Measurements from ENCODE around the gene PRPF6.
"Not testable (repeated sequence)": the region's sequence is repeated elsewhere in the genome, so short reads cannot be mapped to it uniquely, and the experiment has no call there.

Gene PRPF6

DNA sequence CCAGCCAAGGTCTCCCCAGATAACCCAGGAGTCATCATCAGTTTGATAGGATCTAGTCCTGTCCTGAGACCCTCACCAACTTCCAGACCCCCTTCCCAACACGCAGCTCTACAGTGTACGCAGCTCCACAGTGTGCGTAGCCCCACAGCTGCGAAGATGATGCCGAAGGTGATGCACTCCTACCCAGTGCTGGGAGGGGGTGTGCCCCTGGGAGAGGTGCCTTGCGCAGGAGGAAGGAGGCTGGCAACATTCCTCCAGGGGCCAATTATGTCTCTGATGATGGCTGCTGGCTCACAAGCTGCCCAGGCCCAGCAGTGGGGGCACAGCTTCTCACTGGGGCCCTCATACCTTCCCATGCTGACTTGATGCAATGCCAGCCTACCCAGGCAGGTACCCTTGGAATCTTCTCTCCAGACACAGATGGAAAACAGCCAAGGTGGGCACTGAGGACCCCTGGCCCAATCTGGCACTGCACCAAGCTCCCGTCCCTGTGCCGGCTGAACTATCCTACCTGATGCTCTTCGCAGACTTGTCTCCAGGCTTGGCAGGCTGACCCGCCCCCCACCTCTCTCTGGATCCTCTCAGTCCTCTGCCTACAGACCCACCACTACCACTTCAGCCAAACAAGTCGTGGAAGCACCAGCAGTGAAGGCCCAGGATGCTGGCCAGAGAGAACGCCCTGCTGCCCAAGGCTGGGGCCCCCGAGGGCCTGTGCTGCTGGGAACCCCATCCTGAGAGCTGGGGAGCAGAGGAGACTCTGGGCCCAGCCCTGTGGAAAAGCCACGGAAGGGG is 12.6 kb upstream of the PRPF6 start:
- no peak for DNase-seq (ENCODE audit: low spot score)
- H3K4me3 ChIP-seq: peak overlapping the region; percentile 81
- peak overlapping the region; percentile 65 to 76 for H3K27ac ChIP-seq
- no peak for TF ChIP-seq CTCF (IDR thresholded peaks at IDR 0.05)

DNA sequence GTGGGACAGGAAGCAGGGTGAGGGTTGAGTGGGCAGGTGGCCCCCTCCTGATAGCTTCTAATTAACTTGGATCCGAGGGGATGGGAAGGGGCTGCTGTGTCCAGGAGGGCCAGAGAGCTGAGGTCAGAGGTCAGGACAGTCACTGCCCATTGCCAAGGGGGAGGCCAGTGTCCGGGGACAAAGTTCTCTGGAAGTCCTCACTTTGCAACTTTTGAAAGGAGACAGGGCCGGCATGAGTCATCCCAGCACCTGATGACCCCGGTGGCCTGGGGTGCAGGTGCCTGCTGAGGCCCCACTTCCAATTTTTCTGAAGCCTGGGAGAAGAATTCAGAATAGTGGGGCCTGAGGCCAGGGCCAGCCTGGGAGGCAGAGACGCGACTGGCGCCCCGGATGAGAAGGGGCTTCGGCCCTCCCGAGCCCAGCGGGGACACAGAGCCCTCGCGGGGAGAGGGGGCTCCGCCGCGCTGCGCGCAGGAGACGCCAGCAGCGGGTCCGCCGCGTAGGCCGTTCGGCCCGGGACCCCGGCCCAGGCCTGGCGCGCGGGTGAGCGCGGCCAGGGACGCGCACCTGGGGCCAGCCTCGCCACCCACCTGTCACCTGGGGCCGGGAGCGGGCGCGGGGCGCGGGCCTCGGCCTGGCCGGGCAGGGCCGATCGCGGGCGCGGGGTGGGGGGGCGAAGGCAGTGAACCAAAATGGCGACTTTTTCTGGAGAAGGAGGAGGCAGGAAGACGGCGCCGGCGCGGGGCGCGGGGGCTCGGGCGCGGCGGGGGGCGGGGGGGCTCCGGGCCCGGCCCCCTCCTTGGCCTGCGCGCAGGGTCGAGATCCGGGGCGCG is 11.8 kb upstream of the PRPF6 start:
- DNase-seq (ENCODE audit: low spot score): no peak
- Histone ChIP-seq H3K27ac (peak overlapping the region; percentile 65 to 76), H3K4me3 (peak overlapping the region; percentile 81)
- no peak for TF ChIP-seq CTCF (IDR thresholded peaks at IDR 0.05)

GRCh38 chr20:63969838-63970713 is 10.9 kb upstream of the PRPF6 start, which contains the start of gene ZNF512B:
Gene ZNF512B (minus strand): TSS chr20:63969930. CDS start chr20:63967950, 1,980 bp downstream.
- Histone ChIP-seq H3K27ac (peak within 1 kb of the TSS; percentile 65 to 76), H3K4me3 (peak within 1 kb of the TSS; percentile 81)
- peak; percentile 76 for DNase-seq (ENCODE audit: low spot score)
- TF ChIP-seq CTCF (IDR thresholded peaks at IDR 0.05): no peak

DNA sequence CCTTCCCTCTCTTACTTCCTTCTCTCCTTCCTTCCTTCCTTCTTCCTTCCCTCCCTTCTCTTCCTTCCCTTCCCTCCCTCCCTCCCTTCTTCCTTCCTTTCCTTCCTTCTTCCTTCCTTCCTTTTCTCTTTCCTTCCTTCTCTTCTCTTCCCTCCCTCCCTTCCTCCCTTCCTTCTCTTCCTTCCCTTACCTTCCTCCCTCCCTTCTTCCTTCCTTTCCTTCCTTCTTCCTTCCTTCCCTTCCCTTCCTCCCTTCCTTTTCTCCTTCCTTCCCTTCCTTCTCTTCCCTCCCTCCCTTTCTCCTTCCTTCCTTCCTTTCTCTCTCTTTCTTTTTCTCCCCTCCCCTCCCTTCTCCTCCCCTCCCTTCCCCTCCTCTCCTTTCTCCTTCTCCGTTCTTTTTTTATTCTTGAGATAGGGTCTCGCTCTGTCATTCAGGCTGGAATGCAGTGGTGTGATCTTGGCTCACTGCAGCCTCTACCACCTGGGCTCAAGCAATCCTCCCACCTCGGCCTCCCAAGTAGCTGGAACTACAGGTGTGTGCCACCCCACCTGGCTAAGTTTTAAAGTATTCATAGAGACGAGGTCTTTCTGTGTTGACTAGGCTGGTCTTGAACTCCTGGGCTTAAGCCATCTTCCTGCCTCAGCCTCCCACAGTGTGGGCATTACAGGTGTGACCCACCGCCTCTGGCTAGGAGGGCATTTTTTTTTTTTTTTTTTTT is 10.1 kb upstream of the PRPF6 start:
- no peak overlapping the region for H3K27ac ChIP-seq
- H3K4me3 ChIP-seq: no peak overlapping the region

GRCh38 chr20:63971960-63972311 is 9.0 kb upstream of the PRPF6 start:
- not testable (repeated sequence) for H3K4me3 ChIP-seq; DNase-seq (ENCODE audit: low spot score); H3K27ac ChIP-seq

More for the DNA sequence above, 10.1 kb upstream of the PRPF6 start:
- no peak for DNase-seq (ENCODE audit: low spot score)
- no peak for TF ChIP-seq CTCF (IDR thresholded peaks at IDR 0.05)

DNA sequence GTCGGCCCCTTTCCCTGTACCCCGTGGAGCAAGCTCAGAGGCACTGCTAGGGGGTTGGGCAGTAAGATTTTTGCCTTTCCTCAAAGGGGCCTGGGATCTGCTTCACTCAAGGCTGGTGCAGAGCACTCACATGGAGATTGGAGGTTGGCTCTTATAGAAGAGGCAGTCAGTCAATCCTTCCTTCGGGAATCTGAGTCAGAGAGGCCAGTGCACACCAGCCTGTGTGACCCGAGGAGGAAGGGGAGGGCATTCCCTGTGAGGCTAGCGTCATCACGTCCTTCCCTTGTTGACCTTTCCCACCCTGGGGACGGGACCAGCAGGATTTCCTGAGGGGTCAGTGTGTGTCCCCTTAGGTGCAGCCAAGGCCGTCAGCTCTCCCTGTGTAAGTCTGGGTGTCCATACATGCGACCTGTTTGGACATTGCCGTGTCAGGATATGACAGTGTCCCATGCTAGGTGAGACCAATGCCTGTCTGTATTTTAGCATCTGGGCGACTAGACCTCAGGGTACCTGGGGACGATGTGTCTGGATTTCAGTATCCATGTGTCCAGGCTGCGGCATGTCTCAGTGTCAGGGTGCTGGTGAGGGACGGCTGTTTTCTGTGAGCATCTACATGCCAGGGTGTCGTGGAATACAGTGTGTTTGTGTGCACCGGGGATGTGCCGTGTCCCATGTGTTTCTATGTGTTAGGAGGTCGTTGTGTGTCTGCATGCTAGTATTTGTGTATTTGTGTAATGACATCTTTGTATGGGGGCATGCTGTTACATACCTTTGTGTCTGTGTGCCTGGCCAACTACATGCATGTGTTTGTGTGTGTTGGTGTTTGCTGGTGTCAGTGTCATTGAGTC is 8.4 kb upstream of the PRPF6 start:
- TF ChIP-seq CTCF (IDR thresholded peaks at IDR 0.05): no peak
- H3K4me3 ChIP-seq: no peak overlapping the region
- H3K27ac ChIP-seq: peak overlapping the region in 1 of 2 donors; percentile 11
- no peak for DNase-seq (ENCODE audit: low spot score)
